ENCODE measurements around the gene KNCN. TPM values are rescaled to one million over a fixed set of nuclear protein-coding genes. Genes with fewer than 3 reads are reported as not detected.

KNCN gene
- total RNA-seq, 1 experiment from 2014 or later, result not detected

- DNase-seq, result no peak
- no peaks in the 10 kb centered on the region for H3K9me3 Mint-ChIP-seq
Observed at GRCh38 chr1:46545784-46546183, 5.7 kb downstream of the KNCN start.

More at GRCh38 chr1:46545784-46546183, 5.7 kb downstream of the KNCN start:
- H3K23ac ChIP-seq (ENCODE audit: insufficient read length, low read depth, low read length), result no peak overlapping the region
- no peaks in the 10 kb centered on the region for H4K20me1 ChIP-seq (ENCODE audit: control insufficient read depth, insufficient read depth, insufficient read length)
- no peak overlapping the region for H2AK5ac ChIP-seq (ENCODE audit: insufficient read length, low read length)
- no peak overlapping the region for H3K4ac ChIP-seq (ENCODE audit: low read depth, low read length)
- no peaks in the 10 kb centered on the region for H3K79me1 ChIP-seq (ENCODE audit: insufficient read depth, low read depth, low read length, poor library complexity, severe bottlenecking)
- H3K27me3 ChIP-seq (ENCODE audit: insufficient read depth, low read length), result peaks cover 36% of the 10 kb centered on the region
- H3K27ac ChIP-seq (ENCODE audit: insufficient read length, low read depth, low read length), result no peak overlapping the region
- no peak overlapping the region for H2BK12ac ChIP-seq (ENCODE audit: insufficient read length, low read depth, low read length)
- no peaks in the 10 kb centered on the region for H3K9me3 ChIP-seq (ENCODE audit: control insufficient read depth, low read depth, low read length)
- no peak overlapping the region for H3K4me2 ChIP-seq (ENCODE audit: insufficient read depth, insufficient read length, low read length)
- peaks cover 11% of the 10 kb centered on the region for H3K23me2 ChIP-seq (ENCODE audit: insufficient read length, low read depth, low read length, poor library complexity, severe bottlenecking)
- no peak overlapping the region for H3K4me3 Mint-ChIP-seq
- peaks cover 26 to 40% of the 10 kb centered on the region in 2 experiments for H3K4me1 Mint-ChIP-seq
- H2BK15ac ChIP-seq (ENCODE audit: low read depth, low read length), result no peak overlapping the region
- no peak overlapping the region for H2AFZ ChIP-seq (ENCODE audit: low read length)
- H3K27ac Mint-ChIP-seq, result no peak overlapping the region
- H2BK20ac ChIP-seq (ENCODE audit: low read depth, low read length, poor library complexity, severe bottlenecking), result no peak overlapping the region
- no peak overlapping the region for H2BK120ac ChIP-seq (ENCODE audit: low read depth, low read length, poor library complexity, severe bottlenecking)
- H3K18ac ChIP-seq (ENCODE audit: insufficient read length, low read depth, low read length), result no peak overlapping the region
- no peak for TF ChIP-seq CTCF (conservative IDR thresholded peaks at IDR 0.05)
- H3T11ph ChIP-seq (ENCODE audit: low read length), result no peak overlapping the region
- H3K27me3 Mint-ChIP-seq (ENCODE audit: low read depth), result peaks cover 74% of the 10 kb centered on the region
- no peak overlapping the region for H3K9ac ChIP-seq (ENCODE audit: extremely low read depth, insufficient read length, low read length)
- no peak overlapping the region for H4K91ac ChIP-seq (ENCODE audit: insufficient read length, low read depth, low read length)
- no peak overlapping the region for H4K5ac ChIP-seq (ENCODE audit: insufficient read length, low read depth, low read length)
- no peaks in the 10 kb centered on the region for H3K79me2 ChIP-seq (ENCODE audit: insufficient read depth, low read length)
- H4K8ac ChIP-seq (replicated peaks; ENCODE audit: insufficient read length, low read depth, low read length), result no peak overlapping the region
- WGBS (ENCODE audit: extremely low coverage, insufficient read length, low lambda C conversion rate), result no CpG with 5 or more reads among the region's 3 CpGs
- H3K56ac ChIP-seq (ENCODE audit: insufficient read length, low read depth, low read length), result no peak overlapping the region
- no peak overlapping the region for H2BK5ac ChIP-seq (ENCODE audit: insufficient read length, low read length)
- peaks cover 2% of the 10 kb centered on the region; the same call in 1 of the 2 replicates for H3K4me1 ChIP-seq (ENCODE audit: insufficient read depth, low read length)
- no peak overlapping the region for H3K14ac ChIP-seq (ENCODE audit: insufficient read depth, low read length)
- H3K36me3 Mint-ChIP-seq (ENCODE audit: insufficient read depth in 1 of 3, low read depth in 3 of 3), result no peaks in the 10 kb centered on the region; a peak in 1 of 7 replicates
